DND-41 (cell line): Measurements from ENCODE around the gene DCANP1.

Experiments
- ATAC-seq: fragments of 200-7000 bp; cut with Tn5 transposase; 3 replicates; pipeline ENCODE4 v1.9.1; 2021; ENCODE audit warnings: low read depth; ENCODE audit not compliant: insufficient read depth
- DNase-seq: peaks from one replicate; pipeline ENCODE4 v3.0.0-alpha.2; 2020
- H2AFZ ChIP-seq: 2 replicates; pipeline ENCODE4 v1.6.0; 2012; ENCODE audit warnings: low read depth, low read length
- H3K27ac ChIP-seq: 2 replicates; pipeline ENCODE4 v1.5.1; 2012; ENCODE audit warnings: low read length, inconsistent platforms
- H3K27me3 ChIP-seq: fragments of 200-600 bp; sonication (generic); 2 replicates; pipeline ENCODE4 v1.6.0; 2012; ENCODE audit warnings: low read length, mild to moderate bottlenecking, inconsistent platforms; ENCODE audit not compliant: insufficient read depth, poor library complexity
- H3K36me3 ChIP-seq: 2 replicates; pipeline ENCODE4 v1.5.1; 2012; ENCODE audit warnings: low read length, inconsistent platforms; ENCODE audit not compliant: insufficient read depth
- H3K4me1 ChIP-seq: 2 replicates; pipeline ENCODE4 v1.5.1; 2012; ENCODE audit warnings: mild to moderate bottlenecking, low read length; ENCODE audit not compliant: insufficient read depth
- H3K4me2 ChIP-seq: 2 replicates; pipeline ENCODE4 v1.6.0; 2012; ENCODE audit warnings: mild to moderate bottlenecking, moderate library complexity, low read length, inconsistent platforms; ENCODE audit not compliant: insufficient read depth
- H3K4me3 ChIP-seq, 2 experiments: fragments of 200-600 bp in 1 of 2; shearing (Covaris generic) in 1 of 2; 2 replicates each; pipeline ENCODE4 v1.5.1; 2012 to 2016; ENCODE audit warnings: inconsistent platforms in 2 of 2, low read length in 2 of 2, mild to moderate bottlenecking in 2 of 2, low read depth in 1 of 2, moderate library complexity in 1 of 2
- H3K79me2 ChIP-seq: 2 replicates; pipeline ENCODE4 v1.6.0; 2012; ENCODE audit warnings: low read length, inconsistent platforms; ENCODE audit not compliant: insufficient read depth
- H3K9ac ChIP-seq: 2 replicates; pipeline ENCODE4 v1.6.0; 2012; ENCODE audit warnings: low read depth, mild to moderate bottlenecking, inconsistent platforms, low read length, moderate library complexity
- H3K9me3 ChIP-seq: 2 replicates; pipeline ENCODE4 v1.5.1; 2012; ENCODE audit warnings: low read length, moderate library complexity, mild to moderate bottlenecking, inconsistent platforms; ENCODE audit not compliant: insufficient read depth, severe bottlenecking
- H4K20me1 ChIP-seq: 2 replicates; pipeline ENCODE4 v1.6.0; 2012; ENCODE audit warnings: low read length; ENCODE audit not compliant: insufficient read depth
- CTCF ChIP-seq: IDR thresholded peaks from 2 replicates; pipeline ENCODE4 v1.5.1; 2012; ENCODE audit warnings: borderline replicate concordance, low read length, moderate library complexity, mild to moderate bottlenecking; ENCODE audit not compliant: poor library complexity, severe bottlenecking; ENCODE audit errors: extremely low read depth
- EZH2 ChIP-seq: IDR thresholded peaks from 3 replicates; pipeline ENCODE4 v1.6.1; 2012; ENCODE audit warnings: borderline replicate concordance, low read depth, mild to moderate bottlenecking, moderate library complexity, low read length, inconsistent platforms; ENCODE audit not compliant: severe bottlenecking

Gene DCANP1

DNA sequence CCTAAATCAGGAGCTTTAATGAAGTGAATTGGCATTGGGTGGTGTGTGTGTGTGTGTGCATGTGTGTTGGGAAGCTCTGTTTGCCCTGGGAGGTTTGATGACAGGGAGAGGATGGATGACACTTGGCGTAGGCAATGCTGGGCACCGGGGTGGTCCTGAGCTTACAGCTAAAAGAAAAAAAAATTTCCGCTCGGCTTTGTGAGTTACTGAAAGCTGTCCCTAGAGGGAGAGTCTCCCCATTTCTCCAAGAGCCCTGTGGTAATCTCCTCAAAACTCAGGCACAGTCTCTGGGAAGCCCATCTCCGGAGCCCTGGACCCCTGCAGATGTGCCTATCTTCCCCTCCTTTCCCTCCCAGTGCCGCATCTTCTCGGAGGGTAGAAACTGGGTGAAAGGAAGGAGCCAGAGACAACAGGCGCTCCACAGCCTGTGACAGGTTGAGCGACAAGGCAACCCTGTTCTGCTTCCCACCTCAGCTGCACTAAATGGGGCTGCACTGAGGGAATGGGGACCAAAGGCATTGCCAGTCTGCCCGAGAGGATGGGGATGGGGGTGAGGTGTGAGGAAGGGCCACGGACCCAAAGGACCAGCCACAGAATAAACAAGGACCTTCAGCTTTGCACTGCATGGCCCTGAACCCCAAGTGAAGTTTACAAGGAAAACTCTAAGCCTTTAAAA, 40.8 kb upstream of the DCANP1 start:
- Histone ChIP-seq H3K27me3 (peaks cover 6% of the 10 kb centered on the region), H3K9me3 (no peaks in the 10 kb centered on the region), H3K27ac (no peak overlapping the region), H3K4me3 (no peak overlapping the region), H3K4me1 (no peaks in the 10 kb centered on the region), H3K36me3 (no peaks in the 10 kb centered on the region), H3K79me2 (no peaks in the 10 kb centered on the region), H3K4me2 (no peak overlapping the region), H3K9ac (no peak overlapping the region), H2AFZ (no peak overlapping the region), H4K20me1 (no peaks in the 10 kb centered on the region)
- DNase-seq (no peak), ATAC-seq (no peak)
- TF ChIP-seq EZH2: no peak

- Histone ChIP-seq H3K27ac (no peak overlapping the region), H3K9me3 (no peaks in the 10 kb centered on the region), H3K4me3 (no peak overlapping the region), H3K4me1 (no peaks in the 10 kb centered on the region), H3K36me3 (no peaks in the 10 kb centered on the region), H2AFZ (no peak overlapping the region), H3K4me2 (no peak overlapping the region), H3K9ac (no peak overlapping the region), H3K27me3 (peaks cover 8% of the 10 kb centered on the region), H4K20me1 (no peaks in the 10 kb centered on the region), H3K79me2 (no peaks in the 10 kb centered on the region)
- DNase-seq (no peak), ATAC-seq (no peak)
- TF ChIP-seq CTCF: no peak
- no peak for TF ChIP-seq EZH2
Observed at GRCh38 chr5:135487037-135487395, 39.9 kb upstream of the DCANP1 start.

DNA sequence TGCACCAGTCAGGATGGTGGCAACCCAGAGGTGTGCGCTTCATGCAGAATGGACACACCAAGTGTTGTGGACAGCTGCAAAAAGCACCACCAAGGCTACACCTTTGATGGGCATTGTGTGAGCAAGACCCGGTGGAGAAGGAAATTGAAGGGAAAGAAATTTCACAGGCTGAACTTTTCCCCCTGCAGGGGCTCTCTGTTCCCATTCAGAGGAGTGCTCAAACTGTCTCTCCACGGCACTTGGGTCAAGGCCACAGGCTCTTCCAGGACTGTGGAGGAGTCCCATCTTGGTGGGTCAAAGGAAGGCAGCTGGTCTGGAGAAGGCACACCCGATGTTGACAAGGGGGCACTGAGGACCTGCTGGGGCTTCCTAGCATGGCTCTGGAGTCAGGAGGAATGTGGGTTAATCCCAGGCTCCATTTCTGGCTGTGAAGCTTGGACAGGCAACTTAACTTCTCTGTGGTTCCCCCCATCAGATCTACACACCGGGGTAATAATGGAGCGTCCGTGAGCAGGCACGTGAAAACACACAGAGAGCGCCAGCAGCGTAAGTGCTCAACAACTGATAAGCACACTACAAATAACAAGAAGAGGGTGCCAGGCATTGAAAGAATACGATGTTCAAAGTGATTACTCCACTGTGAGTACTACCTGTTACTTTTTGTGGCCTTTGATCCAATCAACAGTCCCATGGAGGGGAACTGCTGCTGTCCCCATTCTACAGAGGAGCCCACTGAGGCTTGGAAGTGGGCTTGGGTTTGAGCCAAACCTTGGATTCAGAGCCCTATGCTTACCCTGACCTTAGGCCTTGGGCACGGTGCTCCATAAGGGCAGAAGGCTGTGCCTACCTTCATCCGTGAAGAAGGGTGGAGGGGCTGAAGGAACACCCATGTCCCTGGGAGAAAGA, 39.2 kb upstream of the DCANP1 start:
- Histone ChIP-seq H3K36me3 (no peaks in the 10 kb centered on the region), H4K20me1 (no peaks in the 10 kb centered on the region), H3K9me3 (no peaks in the 10 kb centered on the region), H2AFZ (no peak overlapping the region), H3K4me2 (no peak overlapping the region), H3K27ac (no peak overlapping the region), H3K9ac (no peak overlapping the region), H3K79me2 (no peaks in the 10 kb centered on the region), H3K4me1 (no peaks in the 10 kb centered on the region), H3K27me3 (peaks cover 8% of the 10 kb centered on the region), H3K4me3 (no peak overlapping the region)
- DNase-seq (no peak), ATAC-seq (no peak)
- no peak for TF ChIP-seq CTCF
- no peak for TF ChIP-seq EZH2

GRCh38 chr5:135484674-135485086, 37.5 kb upstream of the DCANP1 start:
- Histone ChIP-seq H3K36me3 (no peaks in the 10 kb centered on the region), H3K27ac (no peak overlapping the region), H3K79me2 (no peaks in the 10 kb centered on the region), H3K9me3 (no peaks in the 10 kb centered on the region), H4K20me1 (no peaks in the 10 kb centered on the region), H2AFZ (no peak overlapping the region), H3K4me1 (no peaks in the 10 kb centered on the region), H3K4me3 (no peak overlapping the region), H3K9ac (no peak overlapping the region), H3K27me3 (peaks cover 8% of the 10 kb centered on the region), H3K4me2 (no peak overlapping the region)
- no peak for DNase-seq
- no peak for TF ChIP-seq EZH2
- no peak for TF ChIP-seq CTCF
- no peak for ATAC-seq
